Thoracic aorta (tissue), 2 donors: ENCODE measurements around the gene OLFM1. TPM values are rescaled to one million over a fixed set of nuclear protein-coding genes. Genes with fewer than 3 reads are reported as not detected.

Experiments used
- ATAC-seq: fragments of 150-250 bp; one replicate; pipeline ENCODE4 v1.8.0; 2017; ENCODE audit warnings: low read depth; ENCODE audit not compliant: insufficient number of reproducible peaks, low FRiP score
- DNase-seq: peaks from one replicate; pipeline ENCODE4 v3.0.0-alpha.2; 2020; ENCODE audit warnings: low spot score
- H3K27ac ChIP-seq, 2 donors: fragments of 200-600 bp; sonication (generic); 1 replicate in 1 of 2; 2 replicates in 1 of 2; pipeline ENCODE4 v1.5.1; 2016; ENCODE audit warnings: mild to moderate bottlenecking in 2 of 2, moderate library complexity in 2 of 2
- H3K27me3 ChIP-seq: fragments of 200-600 bp; sonication (generic); replicated peaks from 2 replicates; pipeline ENCODE4 v1.6.0; 2016; ENCODE audit warnings: mild to moderate bottlenecking; ENCODE audit not compliant: insufficient read depth
- H3K36me3 ChIP-seq: fragments of 200-600 bp; sonication (generic); one replicate; pipeline ENCODE4 v1.5.1; 2016
- H3K4me1 ChIP-seq, 2 donors: fragments of 200-600 bp; sonication (generic); 1 replicate in 1 of 2; 2 replicates in 1 of 2; pipeline versions ENCODE4 v1.5.1 to v1.6.0; 2016; ENCODE audit warnings: low read depth in 2 of 2, mild to moderate bottlenecking in 1 of 2; ENCODE audit not compliant: control insufficient read depth in 1 of 2
- H3K4me3 ChIP-seq: fragments of 200-600 bp; sonication (generic); 2 replicates; pipeline ENCODE4 v1.5.1; 2016; ENCODE audit warnings: mild to moderate bottlenecking
- H3K9me3 ChIP-seq: fragments of 200-600 bp; sonication (generic); 2 replicates; pipeline ENCODE4 v1.5.1; 2016
- CTCF ChIP-seq: fragments of 200-600 bp; sonication (generic); IDR thresholded peaks from one replicate; pipeline ENCODE4 v1.5.1; 2019; ENCODE audit warnings: antibody characterized with exemption
- total RNA-seq, 2 donors: library from RNA; depleted of rRNA; stranded (reverse); fragments of >200 nt; gene quantifications; one replicate each; pipeline versions ENCODE4 v1.1.0 to v1.2.3, GENCODE V29; 2016

The OLFM1 gene
- total RNA-seq, 2 donors from 2014 or later, result 14.5 to 24.5 TPM

- Histone ChIP-seq H3K27me3 (no peaks in the 10 kb centered on the region), H3K4me3 (no peak overlapping the region), H3K4me1 (no peaks in the 10 kb centered on the region), H3K27ac (no peak overlapping the region), H3K9me3 (no peaks in the 10 kb centered on the region), H3K36me3 (no peaks in the 10 kb centered on the region)
- TF ChIP-seq CTCF, result no peak
- DNase-seq (no peak), ATAC-seq (no peak)
Measured at GRCh38 chr9:135126451-135127187, 39.2 kb downstream of the OLFM1 start.

DNA sequence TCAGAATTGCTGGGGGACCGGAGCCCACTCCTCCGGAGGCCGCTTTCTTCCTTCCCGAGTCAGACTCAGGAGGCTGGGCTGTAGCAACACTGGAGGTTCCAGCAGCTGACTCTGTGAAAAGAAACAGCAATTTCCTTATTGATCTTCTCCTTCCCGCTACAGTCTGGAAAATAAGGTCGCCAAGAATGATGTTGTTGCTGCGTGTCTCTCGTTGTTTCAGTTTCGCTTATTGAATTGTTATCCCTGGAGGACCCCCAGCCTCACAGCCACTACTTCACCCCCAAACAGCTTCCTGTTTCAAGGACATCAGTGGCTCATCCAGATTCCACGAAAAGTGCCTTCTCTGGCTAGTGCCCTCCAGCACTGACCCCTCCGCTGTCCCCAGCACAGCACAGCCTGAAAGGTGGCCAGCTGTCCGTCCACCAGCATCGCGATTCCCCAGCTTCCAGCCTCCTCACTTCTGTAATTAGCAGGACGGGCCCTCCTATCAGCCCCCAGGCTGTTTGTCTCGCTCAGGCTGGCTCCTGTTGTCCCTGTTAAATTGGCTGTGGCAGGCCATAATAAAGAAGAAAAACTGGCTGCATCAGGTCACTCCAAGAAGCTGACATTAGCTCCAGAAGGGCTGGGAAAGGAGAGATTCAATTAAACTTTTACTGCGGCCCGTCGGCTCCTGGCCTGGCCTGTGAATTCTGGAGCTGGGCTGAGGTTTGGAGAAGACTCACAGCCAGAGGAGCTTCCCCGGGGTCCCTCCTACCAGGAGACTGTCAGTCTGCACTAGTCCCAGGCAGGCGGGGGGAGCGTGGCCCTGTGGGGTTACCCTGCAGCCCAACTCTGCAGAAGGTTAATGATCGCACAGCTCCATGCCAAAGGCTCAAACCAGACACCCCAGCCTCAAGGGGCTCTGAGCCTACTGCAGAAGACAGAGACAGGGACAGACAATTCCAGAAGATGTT, 40.5 kb downstream of the OLFM1 start:
- Histone ChIP-seq H3K4me1 (no peaks in the 10 kb centered on the region), H3K27me3 (no peaks in the 10 kb centered on the region), H3K36me3 (no peaks in the 10 kb centered on the region), H3K27ac (no peak overlapping the region), H3K9me3 (no peaks in the 10 kb centered on the region), H3K4me3 (no peak overlapping the region)
- DNase-seq (no peak), ATAC-seq (no peak)
- TF ChIP-seq CTCF, result no peak

- TF ChIP-seq CTCF, result no peak
- no peak for DNase-seq
- H3K9me3 ChIP-seq, result no peaks in the 10 kb centered on the region
- H3K4me1 ChIP-seq, result no peaks in the 10 kb centered on the region
- no peak overlapping the region for H3K27ac ChIP-seq
- no peaks in the 10 kb centered on the region for H3K36me3 ChIP-seq
- ATAC-seq, result no peak
- H3K4me3 ChIP-seq, result no peak overlapping the region
- no peaks in the 10 kb centered on the region for H3K27me3 ChIP-seq
Measured at GRCh38 chr9:135129137-135129695, 41.7 kb downstream of the OLFM1 start.

- ATAC-seq (no peak), DNase-seq (no peak)
- H3K9me3 ChIP-seq, result no peaks in the 10 kb centered on the region
- no peak for TF ChIP-seq CTCF
- no peak overlapping the region for H3K27ac ChIP-seq
- H3K4me1 ChIP-seq, result no peaks in the 10 kb centered on the region
- H3K36me3 ChIP-seq, result no peaks in the 10 kb centered on the region
- no peaks in the 10 kb centered on the region for H3K27me3 ChIP-seq
- H3K4me3 ChIP-seq, result no peak overlapping the region
Measured at GRCh38 chr9:135130207-135130976, 42.9 kb downstream of the OLFM1 start.
